ENCODE data around the gene GRIK4. TPM values are rescaled to one million over a fixed set of nuclear protein-coding genes. Genes with fewer than 3 reads are reported as not detected.

The GRIK4 gene
- total RNA-seq, 1 donor from 2014 or later, result not detected

GRCh38 chr11:120562806-120563425 is 51.4 kb downstream of the GRIK4 start:
- DNase-seq (ENCODE audit: missing footprints) (no peak), ATAC-seq (peak; percentile 83)
- intact Hi-C loops (cut with DNase I), result no loop called here

- DNase-seq (ENCODE audit: missing footprints) (no peak), ATAC-seq (peak; percentile 40)
- intact Hi-C loops (cut with DNase I), result no loop called here
Measured at GRCh38 chr11:120563703-120564572, 52.4 kb downstream of the GRIK4 start.

GRCh38 chr11:120564573-120565311 is 53.2 kb downstream of the GRIK4 start:
- intact Hi-C loops (cut with DNase I), result no loop called here
- ATAC-seq, result peak; percentile 71
- peak; percentile 81 for DNase-seq (ENCODE audit: missing footprints)

- intact Hi-C loops (cut with DNase I), result no loop called here
- ATAC-seq (no peak), DNase-seq (ENCODE audit: missing footprints) (no peak)
Measured at GRCh38 chr11:120565466-120566155, 54.1 kb downstream of the GRIK4 start.

- no peak for ATAC-seq
- DNase-seq (ENCODE audit: missing footprints), result no peak
- intact Hi-C loops (cut with DNase I), result no loop called here
Measured at GRCh38 chr11:120566176-120566575, 54.6 kb downstream of the GRIK4 start.

- intact Hi-C loops (cut with DNase I), result no loop called here
- no peak for DNase-seq (ENCODE audit: missing footprints)
- no peak for ATAC-seq
Measured at GRCh38 chr11:120568572-120569307, 57.2 kb downstream of the GRIK4 start.

GRCh38 chr11:120569861-120570260 is 58.3 kb downstream of the GRIK4 start:
- no peak for DNase-seq (ENCODE audit: missing footprints)
- no peak for ATAC-seq
- intact Hi-C loops (cut with DNase I), result no loop called here

GRCh38 chr11:120571476-120571875 is 59.9 kb downstream of the GRIK4 start:
- ATAC-seq (no peak), DNase-seq (ENCODE audit: missing footprints) (no peak)
- intact Hi-C loops (cut with DNase I), result no loop called here

- no peak for DNase-seq (ENCODE audit: missing footprints)
- intact Hi-C loops (cut with DNase I), result no loop called here
Measured at GRCh38 chr11:120573756-120574354, 62.3 kb downstream of the GRIK4 start.

GRCh38 chr11:120574876-120575275 is 63.3 kb downstream of the GRIK4 start:
- no peak for DNase-seq (ENCODE audit: missing footprints)
- intact Hi-C loops (cut with DNase I), result no loop called here
- no peak for ATAC-seq

More at GRCh38 chr11:120573756-120574354, 62.3 kb downstream of the GRIK4 start:
- ATAC-seq, result no peak

GRCh38 chr11:120575461-120575860 is 63.9 kb downstream of the GRIK4 start:
- DNase-seq (ENCODE audit: missing footprints) (no peak), ATAC-seq (no peak)
- intact Hi-C loops (cut with DNase I), result no loop called here

- DNase-seq (ENCODE audit: missing footprints) (no peak), ATAC-seq (no peak)
- intact Hi-C loops (cut with DNase I), result no loop called here
Measured at GRCh38 chr11:120576606-120577005, 65.1 kb downstream of the GRIK4 start.

- intact Hi-C loops (cut with DNase I), result no loop called here
- peak; percentile 10 for ATAC-seq
- DNase-seq (ENCODE audit: missing footprints), result no peak
Measured at GRCh38 chr11:120577041-120577440, 65.5 kb downstream of the GRIK4 start.

- no peak for ATAC-seq
- no peak for DNase-seq (ENCODE audit: missing footprints)
- intact Hi-C loops (cut with DNase I), result no loop called here
Measured at GRCh38 chr11:120577624-120578363, 66.2 kb downstream of the GRIK4 start.

GRCh38 chr11:120578596-120579154 is 67.1 kb downstream of the GRIK4 start:
- intact Hi-C loops (cut with DNase I), result no loop called here
- ATAC-seq (no peak), DNase-seq (ENCODE audit: missing footprints) (no peak)

- DNase-seq (ENCODE audit: missing footprints), result no peak
- intact Hi-C loops (cut with DNase I), result no loop called here
- no peak for ATAC-seq
Measured at GRCh38 chr11:120579611-120580031, 68.1 kb downstream of the GRIK4 start.

- DNase-seq (ENCODE audit: missing footprints), result no peak
- intact Hi-C loops (cut with DNase I), result no loop called here
- ATAC-seq, result no peak
Measured at GRCh38 chr11:120581313-120581712, 69.8 kb downstream of the GRIK4 start.
